ENCODE measurements around the gene PTPRU. TPM values are rescaled to one million over a fixed set of nuclear protein-coding genes. Genes with fewer than 3 reads are reported as not detected.

PTPRU gene
- polyA plus RNA-seq, 2 of the 4 experiments (the other 2 are of a cell fraction) = 5.7 to 6.1 TPM

DNA sequence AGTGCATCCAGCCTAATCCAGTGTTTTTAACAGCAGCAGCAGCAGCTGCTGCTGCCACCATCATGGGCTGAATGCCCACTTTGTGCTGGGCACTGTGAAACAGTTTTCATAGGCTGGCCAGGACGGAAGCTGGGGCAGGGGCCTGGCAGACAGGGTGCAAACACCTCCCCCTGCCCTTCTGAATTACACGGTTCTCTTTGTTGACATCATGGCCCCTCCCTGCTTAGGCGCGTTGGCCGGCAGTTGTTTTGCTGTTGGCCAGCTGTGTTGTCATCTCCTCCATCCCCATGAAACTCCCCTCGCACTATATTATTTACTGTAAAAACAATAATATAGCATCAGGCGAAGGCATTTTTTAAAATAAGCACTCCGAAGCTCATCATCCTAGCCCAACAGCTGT is 33.1 kb downstream of the PTPRU start (continued):
- no peak for TF ChIP-seq ZNF302 (CRISPR knock-in tag; IDR thresholded peaks at IDR 0.05)
- no peak for TF ChIP-seq EP300 (IDR thresholded peaks at IDR 0.05)
- no peak for TF ChIP-seq MYC (IDR thresholded peaks at IDR 0.05; ENCODE audit: borderline replicate concordance, low read length)

DNA sequence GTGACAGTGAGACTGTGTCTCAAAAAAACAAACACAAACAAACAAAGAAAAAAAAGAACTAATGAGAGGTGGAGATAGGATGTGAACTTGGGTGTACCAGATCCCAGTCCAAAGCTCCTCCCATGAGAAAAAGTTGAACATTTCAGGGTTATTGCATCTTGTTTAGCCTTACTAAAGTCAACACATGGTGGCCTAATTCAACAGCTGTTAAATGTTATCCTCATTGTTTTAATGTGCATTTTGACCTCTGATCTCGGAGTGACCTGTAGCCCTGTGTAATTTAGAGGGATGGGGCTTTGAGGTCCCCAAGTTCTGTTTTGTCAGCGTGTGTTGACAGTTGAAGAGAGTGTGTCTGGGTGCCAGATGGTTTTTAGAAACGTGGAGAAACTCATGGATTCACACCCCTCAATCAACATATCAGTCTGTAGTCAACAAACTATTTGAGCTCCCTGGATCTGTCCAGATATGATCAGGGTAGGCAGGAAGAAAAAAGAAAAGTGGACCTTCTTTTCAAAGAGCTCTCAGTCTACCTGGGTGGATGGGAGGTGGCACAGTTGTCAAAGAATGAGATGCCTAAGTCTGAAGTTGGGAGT is 34.7 kb downstream of the PTPRU start:
- peak overlapping the region; percentile 87 to 97 for H3K27ac ChIP-seq
- 36% methylated on average over 3 of the region's 3 CpGs for WGBS (ENCODE audit: missing lambda C conversion rate)
- H3K4me2 ChIP-seq = peak overlapping the region; percentile 91
- ChIA-PET POLR2A (no interaction called here), CTCF (interaction anchor here (0.8 to 1.9 kb wide), 6 partner anchors 9 to 181 kb away, joined by 3 to 5 read pairs (median 3); partner anchors contain the start of gene PTPRU)
- H3K4me3 ChIP-seq = no peak overlapping the region
- no peak for TF ChIP-seq CBX2 (IDR thresholded peaks at IDR 0.05; ENCODE audit: borderline replicate concordance, low read depth)
- TF ChIP-seq RARB (CRISPR knock-in tag; IDR thresholded peaks at IDR 0.05) = no peak
- TF ChIP-seq HOXB13 (CRISPR knock-in tag; IDR thresholded peaks at IDR 0.05; ENCODE audit: low read depth) = no peak
- TF ChIP-seq, protein P1, sequence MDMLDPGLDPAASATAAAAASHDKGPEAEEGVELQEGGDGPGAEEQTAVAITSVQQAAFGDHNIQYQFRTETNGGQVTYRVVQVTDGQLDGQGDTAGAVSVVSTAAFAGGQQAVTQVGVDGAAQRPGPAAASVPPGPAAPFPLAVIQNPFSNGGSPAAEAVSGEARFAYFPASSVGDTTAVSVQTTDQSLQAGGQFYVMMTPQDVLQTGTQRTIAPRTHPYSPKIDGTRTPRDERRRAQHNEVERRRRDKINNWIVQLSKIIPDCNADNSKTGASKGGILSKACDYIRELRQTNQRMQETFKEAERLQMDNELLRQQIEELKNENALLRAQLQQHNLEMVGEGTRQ (IDR thresholded peaks at IDR 0.05) = no peak
- TF ChIP-seq, protein P2, sequence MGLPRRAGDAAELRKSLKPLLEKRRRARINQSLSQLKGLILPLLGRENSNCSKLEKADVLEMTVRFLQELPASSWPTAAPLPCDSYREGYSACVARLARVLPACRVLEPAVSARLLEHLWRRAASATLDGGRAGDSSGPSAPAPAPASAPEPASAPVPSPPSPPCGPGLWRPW (IDR thresholded peaks at IDR 0.05) = no peak
- no peak for TF ChIP-seq TFCP2L1 (CRISPR knock-in tag; IDR thresholded peaks at IDR 0.05)
- no peak for TF ChIP-seq RCOR1 (IDR thresholded peaks at IDR 0.05; ENCODE audit: low read depth, low read length)
- no peak for TF ChIP-seq EHMT2 (IDR thresholded peaks at IDR 0.05; ENCODE audit: low read depth)
- no peak for TF ChIP-seq CHD4 (IDR thresholded peaks at IDR 0.05; ENCODE audit: borderline replicate concordance)
- TF ChIP-seq NR3C1 (IDR thresholded peaks at IDR 0.05) = no peak
- no peak for TF ChIP-seq HOXA7 (CRISPR knock-in tag; IDR thresholded peaks at IDR 0.05)
- no peak for TF ChIP-seq KDM5A (IDR thresholded peaks at IDR 0.05)
- no peak for TF ChIP-seq ESRRA (IDR thresholded peaks at IDR 0.05; ENCODE audit: borderline replicate concordance, low read length)
- TF ChIP-seq CBX8 (IDR thresholded peaks at IDR 0.05) = no peak
- no peak for TF ChIP-seq MAFK (IDR thresholded peaks at IDR 0.05; ENCODE audit: partially characterized antibody)
- peaks cover 28% of the 10 kb centered on the region for H3K4me1 ChIP-seq
- ATAC-seq = peak in 1 of 2 experiments; percentile 6; a peak in 3 of 6 replicates
- no peak for DNase-seq (ENCODE audit: low read depth in 1 of 2, low spot score in 1 of 2)
- no peaks in the 10 kb centered on the region for H3K9me3 ChIP-seq
- no peak for FAIRE-seq

DNA sequence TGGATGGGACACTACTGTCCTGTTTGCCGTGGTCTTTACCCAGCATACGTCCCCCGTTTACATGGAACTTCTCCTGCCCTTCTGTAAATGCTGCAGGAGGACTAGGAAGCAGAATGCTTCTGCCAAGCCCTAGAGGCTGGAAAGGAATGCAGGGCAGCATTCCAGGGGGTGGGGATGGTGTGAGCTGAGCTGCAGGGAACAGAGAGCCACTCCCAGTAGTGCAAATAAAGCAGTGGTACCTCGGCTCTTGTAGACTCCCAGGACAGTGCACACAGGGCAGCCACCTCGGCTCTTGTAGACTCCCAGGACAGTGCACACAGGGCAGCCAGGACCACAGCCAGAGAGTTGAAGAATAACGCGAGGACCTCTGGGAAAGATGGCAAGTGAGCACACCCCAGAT is 35.4 kb downstream of the PTPRU start:
- Histone ChIP-seq H3K4me1 (peaks cover 28% of the 10 kb centered on the region), H3K4me3 (peak overlapping the region; percentile 19; the same call in 1 of the 3 replicates), H3K27ac (peak overlapping the region; percentile 87 to 97), H3K9me3 (no peaks in the 10 kb centered on the region), H3K4me2 (peak overlapping the region; percentile 91)
- ATAC-seq = peak; percentile 98 to 100
- CTCF ChIA-PET = interaction anchor here (0.8 to 1.9 kb wide), 4 partner anchors 11 to 181 kb away, joined by 3 to 5 read pairs (median 3); partner anchors contain the start of gene PTPRU
- POLR2A ChIA-PET = no interaction called here
- 0% methylated on average over 5 of the region's 7 CpGs for WGBS (ENCODE audit: missing lambda C conversion rate)
- TF ChIP-seq CEBPB (IDR thresholded peaks at IDR 0.05) (no peak), JUNB (IDR thresholded peaks at IDR 0.05) (no peak), RAD21 (conservative IDR thresholded peaks at IDR 0.05 in 1 of 2, IDR thresholded peaks at IDR 0.05 in 1 of 2) (0 out of 5 replicates have a peak, but pooled peaks of 1 of the 2 experiments have one; percentile 18), EP300 (IDR thresholded peaks at IDR 0.05) (no peak), ZC3H11A (IDR thresholded peaks at IDR 0.05) (no peak), MYC (IDR thresholded peaks at IDR 0.05; ENCODE audit: borderline replicate concordance, low read length) (no peak), JUN (IDR thresholded peaks at IDR 0.05) (0 out of 5 replicates have a peak, but pooled peaks of 1 of the 2 experiments have one; percentile 16), MAZ (IDR thresholded peaks at IDR 0.05; ENCODE audit: borderline replicate concordance, low read depth, low read length) (0 out of 2 replicates have a peak, but pooled peaks have one; percentile 78), FOSL2 (IDR thresholded peaks at IDR 0.05) (no peak), FOSL2 (CRISPR knock-in tag; IDR thresholded peaks at IDR 0.05) (no peak), HEYL (CRISPR knock-in tag; IDR thresholded peaks at IDR 0.05) (no peak), FOSB (CRISPR knock-in tag; IDR thresholded peaks at IDR 0.05) (no peak), PHF8 (IDR thresholded peaks at IDR 0.05; ENCODE audit: borderline replicate concordance, low read depth) (no peak), POLR2A (IDR thresholded peaks at IDR 0.05; ENCODE audit: low read length) (0 out of 2 replicates have a peak, but pooled peaks have one; percentile 22)
- TF ChIP-seq, protein P3, sequence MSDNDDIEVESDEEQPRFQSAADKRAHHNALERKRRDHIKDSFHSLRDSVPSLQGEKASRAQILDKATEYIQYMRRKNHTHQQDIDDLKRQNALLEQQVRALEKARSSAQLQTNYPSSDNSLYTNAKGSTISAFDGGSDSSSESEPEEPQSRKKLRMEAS (IDR thresholded peaks at IDR 0.05) = peak; percentile 17; the same call in 1 of the 2 replicates
- DNase-seq (ENCODE audit: low read depth in 1 of 2, low spot score in 1 of 2) = peak; percentile 71 to 89
- FAIRE-seq = peak; percentile 80
